ENCODE results near the gene PTPN1.

The PTPN1 gene

DNA sequence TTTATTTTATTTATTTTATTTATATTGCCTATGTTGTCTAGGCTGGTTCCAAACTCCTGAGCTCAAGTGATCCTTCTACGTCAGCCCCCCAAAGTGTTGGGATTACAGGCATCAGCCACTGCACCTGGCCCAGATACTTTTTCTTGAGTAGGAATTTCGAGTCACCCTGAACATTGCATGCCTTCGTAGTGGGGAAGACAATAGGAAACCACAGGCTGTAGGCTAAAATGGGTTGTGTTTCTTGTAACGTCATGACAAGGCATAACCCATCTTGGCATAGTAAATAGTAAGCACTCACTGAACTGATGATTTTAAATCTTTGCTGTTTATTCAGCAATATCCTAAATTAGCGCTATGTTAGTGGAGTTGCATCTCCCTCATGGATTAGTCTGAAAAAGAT, 34.9 kb downstream of the PTPN1 start:
- ATAC-seq: no peak
- Mint-ChIP-seq H3K4me1 (peaks cover 60% of the 10 kb centered on the region), H3K36me3 (peaks cover 76% of the 10 kb centered on the region), H3K9me3 (no peaks in the 10 kb centered on the region), H3K4me3 (peak overlapping the region; percentile 57), H3K27ac (no peak overlapping the region)
- no peak for DNase-seq (ENCODE audit: low spot score in 2 of 2)

- Mint-ChIP-seq H3K27ac (peak overlapping the region; percentile 55), H3K4me3 (peak overlapping the region; percentile 57), H3K9me3 (no peaks in the 10 kb centered on the region), H3K36me3 (peaks cover 80% of the 10 kb centered on the region), H3K4me1 (peaks cover 45% of the 10 kb centered on the region)
- ATAC-seq: peak; percentile 77
- DNase-seq (ENCODE audit: low spot score in 2 of 2): no peak
Observed at GRCh38 chr20:50546729-50547314, 36.6 kb downstream of the PTPN1 start.

DNA sequence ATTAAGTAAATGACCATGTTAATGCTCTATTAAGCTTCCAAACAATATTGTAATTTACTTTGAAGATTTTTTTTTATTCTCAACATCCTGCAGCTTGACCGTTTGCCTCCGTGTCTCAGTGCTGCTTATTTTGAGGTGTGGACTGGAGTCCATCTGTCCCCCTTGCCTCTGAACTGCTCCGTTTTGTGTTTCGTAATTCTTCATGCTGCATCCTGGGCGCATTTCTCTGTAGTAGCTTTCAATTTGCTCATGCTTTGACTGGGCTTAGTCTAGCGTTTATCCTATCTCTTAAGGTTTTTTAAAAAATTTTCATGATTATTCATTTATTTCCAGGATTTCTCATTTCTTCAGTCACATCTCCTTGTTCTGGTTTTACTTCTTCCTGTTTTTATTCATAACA, 37.8 kb downstream of the PTPN1 start:
- H3K4me3 Mint-ChIP-seq: peak overlapping the region; percentile 57
- ATAC-seq (no peak), DNase-seq (ENCODE audit: low spot score in 2 of 2) (no peak)
- peaks cover 75% of the 10 kb centered on the region for H3K36me3 Mint-ChIP-seq
- H3K27ac Mint-ChIP-seq: peak overlapping the region; percentile 55
- H3K9me3 Mint-ChIP-seq: no peaks in the 10 kb centered on the region
- peaks cover 34% of the 10 kb centered on the region for H3K4me1 Mint-ChIP-seq

DNA sequence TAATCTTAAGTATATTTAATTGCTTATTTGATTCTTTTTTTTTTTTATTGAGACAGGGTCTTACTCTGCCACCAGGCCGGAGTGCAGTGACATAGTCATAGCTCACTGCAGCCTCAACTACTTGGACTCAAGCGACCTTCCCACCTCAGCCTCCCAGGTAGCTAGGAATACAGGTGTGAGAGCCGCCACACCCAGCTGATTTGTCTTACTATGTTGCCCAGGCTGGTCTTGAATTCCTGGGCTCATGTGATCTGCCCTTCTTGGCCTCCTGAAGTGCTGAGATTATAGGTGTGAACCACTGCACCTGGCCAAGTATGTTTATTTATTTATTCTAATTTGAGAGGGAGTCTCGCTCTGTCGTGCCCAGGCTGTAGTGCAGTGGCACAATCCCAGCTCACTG, 38.2 kb downstream of the PTPN1 start:
- Mint-ChIP-seq H3K4me1 (peaks cover 30% of the 10 kb centered on the region), H3K27ac (peak overlapping the region; percentile 55), H3K9me3 (no peaks in the 10 kb centered on the region), H3K4me3 (peak overlapping the region; percentile 57), H3K36me3 (peaks cover 71% of the 10 kb centered on the region)
- ATAC-seq (no peak), DNase-seq (ENCODE audit: low spot score in 2 of 2) (no peak)

DNA sequence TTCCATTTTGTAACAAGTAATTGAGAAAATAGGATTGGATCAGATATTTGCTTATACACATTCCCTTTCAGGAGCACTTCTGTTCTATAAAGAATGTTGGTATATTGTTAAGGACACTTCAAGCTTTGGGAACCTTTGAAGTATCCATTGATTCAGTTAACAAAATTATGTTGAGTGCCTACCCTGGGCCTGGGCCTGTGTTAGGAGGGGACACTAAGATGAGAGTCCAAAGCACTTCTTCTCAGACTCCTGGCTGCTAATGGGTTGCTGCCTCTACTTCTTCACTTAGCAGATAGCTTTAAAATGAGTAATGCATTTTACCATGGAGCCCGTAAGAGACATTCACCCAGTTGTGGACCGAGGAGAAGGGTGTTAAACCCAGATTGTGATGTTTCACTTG, 40.3 kb downstream of the PTPN1 start:
- Mint-ChIP-seq H3K9me3 (no peaks in the 10 kb centered on the region), H3K36me3 (peaks cover 57% of the 10 kb centered on the region), H3K27ac (peak overlapping the region; percentile 58), H3K4me1 (peaks cover 15% of the 10 kb centered on the region), H3K4me3 (peak overlapping the region; percentile 21)
- no peak for DNase-seq (ENCODE audit: low spot score in 2 of 2)
- ATAC-seq: no peak

DNA sequence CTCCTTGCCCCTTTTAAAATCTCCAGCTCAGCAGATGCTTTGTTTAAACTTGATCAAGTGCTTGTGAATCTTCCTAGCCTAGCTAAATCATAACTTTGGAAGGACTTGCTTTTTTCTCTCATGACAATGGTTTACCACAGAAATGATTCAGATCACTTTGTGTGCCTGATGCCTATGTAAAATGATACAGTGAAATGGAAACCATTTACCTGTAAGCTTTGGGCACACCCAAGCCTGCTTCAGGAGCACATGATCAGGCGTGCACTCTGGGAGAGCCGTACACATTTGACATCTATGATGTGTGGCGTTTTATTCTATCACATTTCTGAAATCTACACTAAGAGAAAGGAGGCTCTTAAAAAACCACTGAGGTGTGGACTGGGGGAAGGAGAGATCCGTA, 41.1 kb downstream of the PTPN1 start:
- H3K36me3 Mint-ChIP-seq: peaks cover 57% of the 10 kb centered on the region
- H3K9me3 Mint-ChIP-seq: no peaks in the 10 kb centered on the region
- H3K4me1 Mint-ChIP-seq: peaks cover 15% of the 10 kb centered on the region
- no peak for DNase-seq (ENCODE audit: low spot score in 2 of 2)
- peak overlapping the region; percentile 74 for H3K27ac Mint-ChIP-seq
- ATAC-seq: peak; percentile 79
- H3K4me3 Mint-ChIP-seq: peak overlapping the region; percentile 21

- H3K4me3 Mint-ChIP-seq: no peak overlapping the region
- no peak for ATAC-seq
- peaks cover 15% of the 10 kb centered on the region for H3K4me1 Mint-ChIP-seq
Observed at GRCh38 chr20:50552979-50553378, 42.8 kb downstream of the PTPN1 start.

GRCh38 chr20:50554694-50555579, 44.8 kb downstream of the PTPN1 start:
- H3K9me3 Mint-ChIP-seq: no peaks in the 10 kb centered on the region
- ATAC-seq (peak; percentile 57), DNase-seq (ENCODE audit: low spot score in 2 of 2) (peak in 1 of 2 donors; percentile 42)
- H3K36me3 Mint-ChIP-seq: peaks cover 49% of the 10 kb centered on the region
- no peak overlapping the region for H3K4me3 Mint-ChIP-seq
- H3K27ac Mint-ChIP-seq: no peak overlapping the region
- peaks cover 34% of the 10 kb centered on the region for H3K4me1 Mint-ChIP-seq

More at GRCh38 chr20:50552979-50553378, 42.8 kb downstream of the PTPN1 start:
- no peaks in the 10 kb centered on the region for H3K9me3 Mint-ChIP-seq
- DNase-seq (ENCODE audit: low spot score in 2 of 2): no peak
- peaks cover 50% of the 10 kb centered on the region for H3K36me3 Mint-ChIP-seq
- H3K27ac Mint-ChIP-seq: no peak overlapping the region

- ATAC-seq (no peak), DNase-seq (ENCODE audit: low spot score in 2 of 2) (no peak)
- peaks cover 45% of the 10 kb centered on the region for H3K36me3 Mint-ChIP-seq
- H3K9me3 Mint-ChIP-seq: no peaks in the 10 kb centered on the region
- no peak overlapping the region for H3K4me3 Mint-ChIP-seq
- H3K27ac Mint-ChIP-seq: no peak overlapping the region
- H3K4me1 Mint-ChIP-seq: peaks cover 40% of the 10 kb centered on the region
Observed at GRCh38 chr20:50555662-50556061, 45.5 kb downstream of the PTPN1 start.

- Mint-ChIP-seq H3K4me1 (peaks cover 60% of the 10 kb centered on the region), H3K4me3 (no peak overlapping the region), H3K9me3 (no peaks in the 10 kb centered on the region), H3K36me3 (peaks cover 50% of the 10 kb centered on the region), H3K27ac (peak overlapping the region; percentile 53)
- DNase-seq (ENCODE audit: low spot score in 2 of 2): peak in 1 of 2 donors; percentile 39
- ATAC-seq: no peak
Observed at GRCh38 chr20:50557549-50558134, 47.5 kb downstream of the PTPN1 start.

DNA sequence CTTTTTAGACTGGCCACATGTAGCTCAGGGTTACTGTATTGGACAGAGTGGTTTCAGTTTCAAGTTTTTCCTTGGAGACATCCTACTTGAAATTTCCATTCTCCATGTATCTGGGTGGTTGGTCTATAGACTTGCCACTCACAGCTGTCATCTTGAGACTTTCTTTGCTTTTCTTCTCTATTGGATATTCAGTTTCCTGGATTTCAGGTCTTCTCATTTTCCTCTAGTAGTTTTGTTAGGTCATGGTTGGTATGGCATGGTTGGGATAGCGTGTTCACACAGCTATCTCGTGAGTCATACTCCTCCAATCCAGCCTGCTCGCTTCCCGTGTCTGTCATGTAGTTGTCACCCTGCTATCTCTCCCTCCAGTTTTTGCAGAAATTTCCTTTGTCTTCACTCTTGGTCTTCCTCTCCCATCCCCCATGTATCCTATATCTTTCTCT, 48.3 kb downstream of the PTPN1 start:
- H3K4me3 Mint-ChIP-seq: no peak overlapping the region
- H3K4me1 Mint-ChIP-seq: peaks cover 68% of the 10 kb centered on the region
- DNase-seq (ENCODE audit: low spot score in 2 of 2) (no peak), ATAC-seq (no peak)
- no peaks in the 10 kb centered on the region for H3K9me3 Mint-ChIP-seq
- H3K27ac Mint-ChIP-seq: no peak overlapping the region
- H3K36me3 Mint-ChIP-seq: peaks cover 58% of the 10 kb centered on the region

GRCh38 chr20:50559149-50559548, 49.0 kb downstream of the PTPN1 start:
- ATAC-seq: no peak
- no peaks in the 10 kb centered on the region for H3K9me3 Mint-ChIP-seq
- peak overlapping the region; percentile 75 for H3K4me3 Mint-ChIP-seq
- peak overlapping the region; percentile 57 for H3K27ac Mint-ChIP-seq
- H3K36me3 Mint-ChIP-seq: peaks cover 65% of the 10 kb centered on the region
- peaks cover 71% of the 10 kb centered on the region for H3K4me1 Mint-ChIP-seq
- no peak for DNase-seq (ENCODE audit: low spot score in 2 of 2)

DNA sequence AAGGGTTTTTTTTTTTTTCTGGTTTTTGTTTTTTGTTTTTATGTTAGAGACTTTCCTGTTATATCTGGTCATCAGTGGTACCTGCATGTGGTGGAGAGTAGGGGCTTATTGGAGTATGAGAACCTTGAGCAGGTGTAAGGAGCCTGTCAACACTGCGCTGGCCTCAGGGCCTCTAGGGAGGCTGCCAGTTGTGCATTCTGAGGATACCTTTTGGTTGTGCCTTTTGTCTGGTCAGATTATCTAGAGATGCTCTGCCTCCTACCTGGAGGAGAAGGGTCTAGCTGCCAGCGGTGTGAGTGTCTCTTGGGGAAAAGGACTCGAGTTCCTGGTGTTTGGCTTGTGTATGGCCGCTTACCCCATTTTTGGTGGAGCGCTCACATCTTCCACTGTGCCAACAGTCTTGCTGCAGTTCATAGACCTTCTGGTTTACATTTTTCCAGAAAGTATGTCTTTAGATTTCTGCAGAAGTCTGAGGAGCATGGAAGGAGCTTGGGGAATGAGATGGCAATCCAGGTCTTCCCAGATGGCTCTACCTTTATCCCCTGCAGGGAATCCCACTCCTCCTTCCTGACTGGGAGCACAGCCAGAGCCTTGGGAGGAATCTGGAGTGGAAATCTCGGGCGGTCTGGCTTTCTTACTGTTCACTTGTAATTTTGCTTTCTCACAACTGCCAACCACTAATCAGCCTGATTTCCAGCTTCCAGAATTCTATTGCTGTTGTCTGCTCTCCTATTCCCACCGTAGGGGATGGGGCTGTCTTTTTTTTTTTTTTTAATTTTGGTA, 49.9 kb downstream of the PTPN1 start:
- Mint-ChIP-seq H3K36me3 (peaks cover 74% of the 10 kb centered on the region), H3K27ac (peak overlapping the region; percentile 57), H3K4me1 (peaks cover 80% of the 10 kb centered on the region)

GRCh38 chr20:50560867-50561266, 50.7 kb downstream of the PTPN1 start:
- Mint-ChIP-seq H3K27ac (peak overlapping the region; percentile 96), H3K4me1 (peaks cover 81% of the 10 kb centered on the region), H3K36me3 (peaks cover 82% of the 10 kb centered on the region), H3K9me3 (no peaks in the 10 kb centered on the region), H3K4me3 (peak overlapping the region; percentile 75)
- ATAC-seq (no peak), DNase-seq (ENCODE audit: low spot score in 2 of 2) (no peak)

More for the DNA sequence above, 49.9 kb downstream of the PTPN1 start:
- Mint-ChIP-seq H3K9me3 (no peaks in the 10 kb centered on the region), H3K4me3 (peak overlapping the region; percentile 75)
- ATAC-seq: no peak
- peak in 1 of 2 donors; percentile 48 for DNase-seq (ENCODE audit: low spot score in 2 of 2)

Data from stimulated activated effector memory CD8-positive, alpha-beta T cell treated with anti-CD3 and anti-CD28 coated beads, Interleukin-12 subunit alpha, Interleukin-12 subunit beta, amount 100 ng/mL, for 72 hours (primary cell).